ENCODE measurements around the gene PPM1H.
A peak's percentile ranks its signal among the peaks of the same experiment; 100 is the strongest.
"Not testable (repeated sequence)": the region's sequence is repeated elsewhere in the genome, so short reads cannot be mapped to it uniquely, and the experiment has no call there.

The PPM1H gene

GRCh38 chr12:62934799-62935674, at the start of gene PPM1H:
PPM1H (minus strand) TSS chr12:62935150; CDS start chr12:62934736, 414 bp downstream.
- peak; percentile 63 for DNase-seq

GRCh38 chr12:62983594-62983993, 48.6 kb upstream of the PPM1H start:
- no peak for DNase-seq

GRCh38 chr12:62978768-62979167, 43.8 kb upstream of the PPM1H start:
- DNase-seq, result no peak

GRCh38 chr12:62977883-62978282, 42.9 kb upstream of the PPM1H start:
- DNase-seq, result no peak

GRCh38 chr12:62977418-62977817, 42.5 kb upstream of the PPM1H start:
- DNase-seq, result no peak

GRCh38 chr12:62976110-62976662, 41.2 kb upstream of the PPM1H start:
- DNase-seq, result no peak

- DNase-seq, result no peak
Observed at GRCh38 chr12:62971769-62972525, 37.0 kb upstream of the PPM1H start.

- no peak for DNase-seq
Observed at GRCh38 chr12:62969695-62970094, 34.7 kb upstream of the PPM1H start.

- DNase-seq, result no peak
Observed at GRCh38 chr12:62967701-62968100, 32.8 kb upstream of the PPM1H start.

GRCh38 chr12:62966990-62967506, 32.1 kb upstream of the PPM1H start:
- DNase-seq, result no peak

GRCh38 chr12:62966446-62966989, 31.6 kb upstream of the PPM1H start:
- DNase-seq, result not testable (repeated sequence)

GRCh38 chr12:62965700-62966099, 30.8 kb upstream of the PPM1H start:
- DNase-seq, result not testable (repeated sequence)

- not testable (repeated sequence) for DNase-seq
Observed at GRCh38 chr12:62965242-62965641, 30.3 kb upstream of the PPM1H start.

- peak; percentile 31 for DNase-seq
Observed at GRCh38 chr12:62963486-62964041, 28.6 kb upstream of the PPM1H start.

GRCh38 chr12:62960324-62960723, 25.4 kb upstream of the PPM1H start:
- DNase-seq, result no peak

- DNase-seq, result no peak
Observed at GRCh38 chr12:62959745-62960144, 24.8 kb upstream of the PPM1H start.

- no peak for DNase-seq
Observed at GRCh38 chr12:62957233-62957953, 22.4 kb upstream of the PPM1H start.

- no peak for DNase-seq
Observed at GRCh38 chr12:62955678-62956077, 20.7 kb upstream of the PPM1H start.

- DNase-seq, result no peak
Observed at GRCh38 chr12:62950317-62950716, 15.4 kb upstream of the PPM1H start.

GRCh38 chr12:62948123-62948522, 13.2 kb upstream of the PPM1H start:
- DNase-seq, result no peak

- DNase-seq, result no peak
Observed at GRCh38 chr12:62947364-62947763, 12.4 kb upstream of the PPM1H start.

GRCh38 chr12:62943779-62944395, 8.9 kb upstream of the PPM1H start:
- no peak for DNase-seq

Data from suppressor macrophage treated with lipopolysaccharide for 4 hours (primary cell).